SK-N-SH (cell line): Measurements from ENCODE around the gene CPNE4. TPM values are rescaled to one million over a fixed set of nuclear protein-coding genes. Genes with fewer than 3 reads are reported as not detected.

ENCODE experiments used
- CTCF ChIA-PET: fragments of 300-600, 350-600 bp; formaldehyde crosslinking; extraction: SDS; loops from one replicate; lab custom pipeline; 2021; lab: Yijun Ruan, JAX
- POLR2A ChIA-PET: fragments of 350-600 bp; sonication (Branson Sonifier 250); formaldehyde crosslinking; extraction: SDS; loops from one replicate; lab custom pipeline; 2020; ENCODE audit warnings: antibody characterized with exemption, inconsistent platforms; lab: Yijun Ruan, JAX
- DNase-seq: peaks from one replicate; pipeline ENCODE4 v3.0.0; 2012
- H2AFZ ChIP-seq: fragments of 200-600 bp; sonication (generic); 2 replicates; pipeline ENCODE4 v1.8.1; 2016; ENCODE audit warnings: antibody characterized with exemption, mild to moderate bottlenecking, low read depth
- H3F3A ChIP-seq: fragments of 200-600 bp; sonication (generic); replicated peaks from 2 replicates; pipeline ENCODE3; 2016; ENCODE audit warnings: antibody characterized with exemption, mild to moderate bottlenecking; ENCODE audit not compliant: insufficient read depth
- H3K27ac ChIP-seq, 2 experiments: fragments of 200-500 bp in 1 of 2; fragments of 200-600 bp in 1 of 2; sonication (Bioruptor generic) in 1 of 2; sonication (generic), shearing (Covaris generic) in 1 of 2; 2 replicates each; pipeline versions ENCODE4 v1.5.1 to v1.6.1; 2014 to 2016; ENCODE audit warnings: low read depth in 2 of 2, inconsistent platforms in 1 of 2, low read length in 1 of 2, mild to moderate bottlenecking in 1 of 2, mixed read lengths in 1 of 2
- H3K27me3 ChIP-seq: fragments of 200-600 bp; sonication (generic), shearing (Covaris generic); 2 replicates; pipeline ENCODE4 v1.6.1; 2016; ENCODE audit warnings: mixed run types; ENCODE audit not compliant: insufficient read depth
- H3K36me3 ChIP-seq, 2 experiments: fragments of 200-500 bp in 1 of 2; fragments of 200-600 bp in 1 of 2; sonication (Bioruptor generic) in 1 of 2; sonication (generic) in 1 of 2; replicated peaks in 1 of 2; 2 replicates each; pipeline versions ENCODE3 to v1.5.1; 2014 to 2016; ENCODE audit warnings: low read length in 1 of 2, mild to moderate bottlenecking in 1 of 2; ENCODE audit not compliant: insufficient read depth in 2 of 2, control insufficient read depth in 1 of 2
- H3K4me1 ChIP-seq, 2 experiments: fragments of 200-500 bp in 1 of 2; fragments of 200-600 bp in 1 of 2; sonication (Bioruptor generic) in 1 of 2; sonication (generic), shearing (Covaris generic) in 1 of 2; 2 replicates each; pipeline versions ENCODE4 v1.5.1 to v1.6.1; 2014 to 2016; ENCODE audit warnings: low read depth in 1 of 2, low read length in 1 of 2, mixed run types in 1 of 2; ENCODE audit not compliant: insufficient read depth in 2 of 2, control insufficient read depth in 1 of 2
- H3K4me2 ChIP-seq: fragments of 200-600 bp; sonication (generic), shearing (Covaris generic); 2 replicates; pipeline ENCODE4 v1.6.1; 2017; ENCODE audit warnings: mixed run types
- H3K4me3 ChIP-seq, 2 experiments: fragments of 200-500 bp in 1 of 2; fragments of 200-600 bp in 1 of 2; sonication (Bioruptor generic) in 1 of 2; sonication (generic), shearing (Covaris generic) in 1 of 2; 2 replicates each; pipeline versions ENCODE4 v1.5.1 to v1.8.1; 2014 to 2016; ENCODE audit warnings: low read depth in 2 of 2, inconsistent platforms in 1 of 2, low read length in 1 of 2, mild to moderate bottlenecking in 1 of 2, mixed read lengths in 1 of 2, moderate library complexity in 1 of 2
- H3K79me2 ChIP-seq: fragments of 200-600 bp; sonication (generic); 2 replicates; pipeline ENCODE4 v1.8.1; 2017; ENCODE audit warnings: mild to moderate bottlenecking; ENCODE audit not compliant: insufficient read depth
- H3K9ac ChIP-seq: fragments of 200-600 bp; sonication (generic); 2 replicates; pipeline ENCODE4 v1.6.1; 2017; ENCODE audit warnings: mixed run types
- H3K9me2 ChIP-seq: fragments of 200-600 bp; sonication (generic); 2 replicates; pipeline ENCODE4 v1.6.1; 2017; ENCODE audit warnings: mixed run types
- H3K9me3 ChIP-seq: fragments of 200-600 bp; sonication (generic); 2 replicates; pipeline ENCODE4 v1.6.1; 2017; ENCODE audit warnings: mixed run types, mild to moderate bottlenecking, moderate library complexity
- H4K20me1 ChIP-seq: fragments of 200-600 bp; sonication (generic); 2 replicates; pipeline ENCODE4 v1.6.1; 2017; ENCODE audit warnings: mild to moderate bottlenecking, mixed run types; ENCODE audit not compliant: insufficient read depth
- ELF1 ChIP-seq: IDR thresholded peaks from 2 replicates; pipeline ENCODE4 v1.4.0; 2012
- EZH2phosphoT487 ChIP-seq: fragments of 200-600 bp; sonication (generic); IDR thresholded peaks from 2 replicates; pipeline ENCODE4 v1.6.1; 2017; ENCODE audit warnings: low read depth, mixed run types, mild to moderate bottlenecking, antibody characterized with exemption, moderate library complexity, borderline replicate concordance
- FOSL2 ChIP-seq: IDR thresholded peaks from 2 replicates; pipeline ENCODE4 v1.4.0; 2012; ENCODE audit warnings: low read depth, mild to moderate bottlenecking, moderate library complexity, borderline replicate concordance
- GATA2 ChIP-seq: sonication (generic); formaldehyde crosslinking; IDR thresholded peaks from 2 replicates; pipeline ENCODE4 v1.5.0; 2020; ENCODE audit warnings: mild to moderate bottlenecking, missing genetic modification reagents
- JUND ChIP-seq: IDR thresholded peaks from 2 replicates; pipeline ENCODE4 v1.4.0; 2012
- RAD21 ChIP-seq: IDR thresholded peaks from 2 replicates; pipeline ENCODE4 v1.6.1; 2012; ENCODE audit warnings: mild to moderate bottlenecking, low read length
- RCOR1 ChIP-seq: fragments of 150-350 bp; IDR thresholded peaks from 2 replicates; pipeline ENCODE4 v1.6.1; 2017; ENCODE audit warnings: antibody characterized with exemption, low read length
- RFX5 ChIP-seq: IDR thresholded peaks from 2 replicates; pipeline ENCODE4 v1.6.1; 2012; ENCODE audit warnings: mild to moderate bottlenecking, improper control_type of control experiment, low read length
- RXRA ChIP-seq: IDR thresholded peaks from 2 replicates; pipeline ENCODE4 v1.4.0; 2012; ENCODE audit warnings: low read depth, mild to moderate bottlenecking, borderline replicate concordance
- SMC3 ChIP-seq: IDR thresholded peaks from 2 replicates; pipeline ENCODE4 v1.6.1; 2012; ENCODE audit warnings: low read depth, low read length, improper control_type of control experiment
- TAF1 ChIP-seq: IDR thresholded peaks from 2 replicates; pipeline ENCODE4 v1.6.1; 2012; ENCODE audit warnings: low read depth, mild to moderate bottlenecking, low read length, moderate library complexity, borderline replicate concordance
- TCF12 ChIP-seq: IDR thresholded peaks from 2 replicates; pipeline ENCODE4 v1.4.0; 2012
- WGBS: methylation state at CpG from one replicate; pipeline ENCODE4 v1.1.6; 2017; ENCODE audit warnings: low lambda C conversion rate; 5-methylcytosine and 5-hydroxymethylcytosine counted together
- polyA plus RNA-seq, 3 experiments: library from polyadenylated mRNA; depleted of rRNA; stranded (reverse); fragments of >200 nt; gene quantifications; 2 replicates each; pipeline ENCODE4 v1.2.3, GENCODE V29; 2012
- TF ChIP-seq, protein P1 (sequence below): fragments of 200-600 bp; sonication (generic); IDR thresholded peaks from 2 replicates; pipeline ENCODE4 v1.6.1; 2017; ENCODE audit warnings: antibody characterized with exemption, mild to moderate bottlenecking, moderate library complexity
- TF ChIP-seq, protein P2 (sequence below): IDR thresholded peaks from 2 replicates; pipeline ENCODE4 v1.4.0; 2012; ENCODE audit warnings: low read depth
- TF ChIP-seq, protein P3 (sequence below): IDR thresholded peaks from 2 replicates; pipeline ENCODE4 v1.4.0; 2012; ENCODE audit warnings: low read depth, borderline replicate concordance
- TF ChIP-seq, protein P4 (sequence below): IDR thresholded peaks from 2 replicates; pipeline ENCODE4 v1.6.1; 2012; ENCODE audit warnings: mild to moderate bottlenecking, low read depth, low read length, moderate library complexity
- TF ChIP-seq, protein P5 (sequence below): IDR thresholded peaks from 2 replicates; pipeline ENCODE4; 2012

Gene CPNE4
- polyA plus RNA-seq, 1 of the 3 experiments (the other 2 are of a cell fraction) = not detected

DNA sequence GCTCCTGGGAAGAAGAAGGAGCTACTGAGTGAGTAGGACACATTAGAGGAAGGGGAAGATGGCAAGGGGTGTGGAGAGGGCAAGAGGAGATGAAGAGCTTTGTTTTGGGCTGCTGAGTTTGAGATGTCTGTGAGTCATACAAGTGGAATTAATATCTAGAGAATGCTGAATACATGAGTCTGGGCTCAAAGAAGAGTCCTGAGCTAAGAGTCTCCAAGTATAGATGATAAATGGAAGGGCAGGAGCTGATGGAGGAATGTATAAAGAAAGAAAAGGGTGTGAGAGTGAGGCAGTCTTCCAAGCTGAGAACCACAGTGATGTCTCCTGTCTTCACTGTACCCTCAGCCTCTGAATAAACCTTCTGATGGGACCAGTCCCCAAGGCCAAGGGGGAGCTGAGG is 326.6 kb downstream of the CPNE4 start:
- no peaks in the 10 kb centered on the region for H3K36me3 ChIP-seq
- no peak overlapping the region for H3K4me2 ChIP-seq
- POLR2A ChIA-PET = no interaction called here
- H3K27ac ChIP-seq = no peak overlapping the region
- no peak overlapping the region for H3K9ac ChIP-seq
- H3K9me2 ChIP-seq = no peaks in the 10 kb centered on the region
- H3K79me2 ChIP-seq = no peaks in the 10 kb centered on the region
- DNase-seq = no peak
- H4K20me1 ChIP-seq = no peaks in the 10 kb centered on the region
- TF ChIP-seq, protein P1, sequence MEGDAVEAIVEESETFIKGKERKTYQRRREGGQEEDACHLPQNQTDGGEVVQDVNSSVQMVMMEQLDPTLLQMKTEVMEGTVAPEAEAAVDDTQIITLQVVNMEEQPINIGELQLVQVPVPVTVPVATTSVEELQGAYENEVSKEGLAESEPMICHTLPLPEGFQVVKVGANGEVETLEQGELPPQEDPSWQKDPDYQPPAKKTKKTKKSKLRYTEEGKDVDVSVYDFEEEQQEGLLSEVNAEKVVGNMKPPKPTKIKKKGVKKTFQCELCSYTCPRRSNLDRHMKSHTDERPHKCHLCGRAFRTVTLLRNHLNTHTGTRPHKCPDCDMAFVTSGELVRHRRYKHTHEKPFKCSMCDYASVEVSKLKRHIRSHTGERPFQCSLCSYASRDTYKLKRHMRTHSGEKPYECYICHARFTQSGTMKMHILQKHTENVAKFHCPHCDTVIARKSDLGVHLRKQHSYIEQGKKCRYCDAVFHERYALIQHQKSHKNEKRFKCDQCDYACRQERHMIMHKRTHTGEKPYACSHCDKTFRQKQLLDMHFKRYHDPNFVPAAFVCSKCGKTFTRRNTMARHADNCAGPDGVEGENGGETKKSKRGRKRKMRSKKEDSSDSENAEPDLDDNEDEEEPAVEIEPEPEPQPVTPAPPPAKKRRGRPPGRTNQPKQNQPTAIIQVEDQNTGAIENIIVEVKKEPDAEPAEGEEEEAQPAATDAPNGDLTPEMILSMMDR = no peak
- TF ChIP-seq, protein P2, sequence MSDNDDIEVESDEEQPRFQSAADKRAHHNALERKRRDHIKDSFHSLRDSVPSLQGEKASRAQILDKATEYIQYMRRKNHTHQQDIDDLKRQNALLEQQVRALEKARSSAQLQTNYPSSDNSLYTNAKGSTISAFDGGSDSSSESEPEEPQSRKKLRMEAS = no peak
- TF ChIP-seq, all 33 proteins: peak for 0
- Histone ChIP-seq H2AFZ (no peak overlapping the region), H3K4me1 (peaks cover 0 to 5% of the 10 kb centered on the region in 2 experiments; a peak in 2 of 4 replicates), H3K27me3 (no peaks in the 10 kb centered on the region), H3K4me3 (no peak overlapping the region), H3F3A (no peaks in the 10 kb centered on the region), H3K9me3 (no peaks in the 10 kb centered on the region)
- CTCF ChIA-PET = interaction anchor here (1.1 to 1.5 kb wide), 2 partner anchors 10 to 87 kb away, joined by 4 to 5 read pairs; no protein-coding TSS in a partner anchor

DNA sequence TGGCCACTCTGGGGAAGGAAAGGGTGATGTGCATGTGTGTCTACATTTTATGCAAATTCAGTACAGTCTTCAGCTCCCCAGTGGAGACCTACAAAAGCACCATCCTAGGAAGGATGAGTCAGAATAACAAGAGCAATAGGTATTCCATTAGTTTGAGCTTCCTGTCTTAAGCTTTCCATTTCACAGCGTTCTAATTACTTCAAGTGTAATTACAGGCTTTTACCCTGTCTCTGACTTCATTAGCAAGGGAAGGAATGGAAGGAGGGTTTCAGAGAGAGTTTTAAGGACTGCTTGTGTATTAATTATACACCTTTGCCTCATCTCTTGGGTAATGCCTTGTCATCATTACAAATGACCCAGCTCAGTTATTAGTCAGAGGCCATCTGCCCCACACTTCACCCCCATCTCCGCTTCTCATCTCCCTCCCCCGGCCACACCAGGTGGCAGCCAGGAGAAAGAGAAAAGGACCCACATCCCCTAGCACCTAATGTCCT is 329.2 kb downstream of the CPNE4 start:
- Histone ChIP-seq H3K79me2 (no peaks in the 10 kb centered on the region), H3K36me3 (no peaks in the 10 kb centered on the region), H2AFZ (no peak overlapping the region), H3K4me1 (no peaks in the 10 kb centered on the region), H4K20me1 (no peaks in the 10 kb centered on the region), H3F3A (no peaks in the 10 kb centered on the region), H3K4me2 (no peak overlapping the region), H3K9me3 (no peaks in the 10 kb centered on the region), H3K9ac (no peak overlapping the region), H3K4me3 (no peak overlapping the region), H3K27me3 (no peaks in the 10 kb centered on the region), H3K9me2 (no peaks in the 10 kb centered on the region), H3K27ac (no peak overlapping the region)
- 15% methylated on average over 3 of the region's 3 CpGs for WGBS
- POLR2A ChIA-PET = no interaction called here
- CTCF ChIA-PET = no interaction called here
- no peak for DNase-seq
- TF ChIP-seq GATA2 (CRISPR knock-in tag) (no peak), SMC3 (no peak), RFX5 (no peak), RAD21 (no peak), ELF1 (no peak), TCF12 (no peak), RXRA (no peak), JUND (no peak), EZH2phosphoT487 (no peak), RCOR1 (no peak), TAF1 (no peak), FOSL2 (no peak)
- TF ChIP-seq, protein P3, sequence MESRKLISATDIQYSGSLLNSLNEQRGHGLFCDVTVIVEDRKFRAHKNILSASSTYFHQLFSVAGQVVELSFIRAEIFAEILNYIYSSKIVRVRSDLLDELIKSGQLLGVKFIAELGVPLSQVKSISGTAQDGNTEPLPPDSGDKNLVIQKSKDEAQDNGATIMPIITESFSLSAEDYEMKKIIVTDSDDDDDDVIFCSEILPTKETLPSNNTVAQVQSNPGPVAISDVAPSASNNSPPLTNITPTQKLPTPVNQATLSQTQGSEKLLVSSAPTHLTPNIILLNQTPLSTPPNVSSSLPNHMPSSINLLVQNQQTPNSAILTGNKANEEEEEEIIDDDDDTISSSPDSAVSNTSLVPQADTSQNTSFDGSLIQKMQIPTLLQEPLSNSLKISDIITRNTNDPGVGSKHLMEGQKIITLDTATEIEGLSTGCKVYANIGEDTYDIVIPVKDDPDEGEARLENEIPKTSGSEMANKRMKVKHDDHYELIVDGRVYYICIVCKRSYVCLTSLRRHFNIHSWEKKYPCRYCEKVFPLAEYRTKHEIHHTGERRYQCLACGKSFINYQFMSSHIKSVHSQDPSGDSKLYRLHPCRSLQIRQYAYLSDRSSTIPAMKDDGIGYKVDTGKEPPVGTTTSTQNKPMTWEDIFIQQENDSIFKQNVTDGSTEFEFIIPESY = no peak
- TF ChIP-seq, protein P1 = no peak
- TF ChIP-seq, protein P4, sequence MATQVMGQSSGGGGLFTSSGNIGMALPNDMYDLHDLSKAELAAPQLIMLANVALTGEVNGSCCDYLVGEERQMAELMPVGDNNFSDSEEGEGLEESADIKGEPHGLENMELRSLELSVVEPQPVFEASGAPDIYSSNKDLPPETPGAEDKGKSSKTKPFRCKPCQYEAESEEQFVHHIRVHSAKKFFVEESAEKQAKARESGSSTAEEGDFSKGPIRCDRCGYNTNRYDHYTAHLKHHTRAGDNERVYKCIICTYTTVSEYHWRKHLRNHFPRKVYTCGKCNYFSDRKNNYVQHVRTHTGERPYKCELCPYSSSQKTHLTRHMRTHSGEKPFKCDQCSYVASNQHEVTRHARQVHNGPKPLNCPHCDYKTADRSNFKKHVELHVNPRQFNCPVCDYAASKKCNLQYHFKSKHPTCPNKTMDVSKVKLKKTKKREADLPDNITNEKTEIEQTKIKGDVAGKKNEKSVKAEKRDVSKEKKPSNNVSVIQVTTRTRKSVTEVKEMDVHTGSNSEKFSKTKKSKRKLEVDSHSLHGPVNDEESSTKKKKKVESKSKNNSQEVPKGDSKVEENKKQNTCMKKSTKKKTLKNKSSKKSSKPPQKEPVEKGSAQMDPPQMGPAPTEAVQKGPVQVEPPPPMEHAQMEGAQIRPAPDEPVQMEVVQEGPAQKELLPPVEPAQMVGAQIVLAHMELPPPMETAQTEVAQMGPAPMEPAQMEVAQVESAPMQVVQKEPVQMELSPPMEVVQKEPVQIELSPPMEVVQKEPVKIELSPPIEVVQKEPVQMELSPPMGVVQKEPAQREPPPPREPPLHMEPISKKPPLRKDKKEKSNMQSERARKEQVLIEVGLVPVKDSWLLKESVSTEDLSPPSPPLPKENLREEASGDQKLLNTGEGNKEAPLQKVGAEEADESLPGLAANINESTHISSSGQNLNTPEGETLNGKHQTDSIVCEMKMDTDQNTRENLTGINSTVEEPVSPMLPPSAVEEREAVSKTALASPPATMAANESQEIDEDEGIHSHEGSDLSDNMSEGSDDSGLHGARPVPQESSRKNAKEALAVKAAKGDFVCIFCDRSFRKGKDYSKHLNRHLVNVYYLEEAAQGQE = no peak
- TF ChIP-seq, protein P5, sequence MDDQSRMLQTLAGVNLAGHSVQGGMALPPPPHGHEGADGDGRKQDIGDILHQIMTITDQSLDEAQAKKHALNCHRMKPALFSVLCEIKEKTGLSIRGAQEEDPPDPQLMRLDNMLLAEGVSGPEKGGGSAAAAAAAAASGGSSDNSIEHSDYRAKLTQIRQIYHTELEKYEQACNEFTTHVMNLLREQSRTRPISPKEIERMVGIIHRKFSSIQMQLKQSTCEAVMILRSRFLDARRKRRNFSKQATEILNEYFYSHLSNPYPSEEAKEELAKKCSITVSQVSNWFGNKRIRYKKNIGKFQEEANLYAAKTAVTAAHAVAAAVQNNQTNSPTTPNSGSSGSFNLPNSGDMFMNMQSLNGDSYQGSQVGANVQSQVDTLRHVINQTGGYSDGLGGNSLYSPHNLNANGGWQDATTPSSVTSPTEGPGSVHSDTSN = no peak
